ENCODE data around the gene EEF2K. TPM values are rescaled to one million over a fixed set of nuclear protein-coding genes. Genes with fewer than 3 reads are reported as not detected.
A peak's percentile ranks its signal among the peaks of the same experiment; 100 is the strongest.

Gene EEF2K
- total RNA-seq, 1 experiment from 2014 or later, result 31.0 TPM

DNA sequence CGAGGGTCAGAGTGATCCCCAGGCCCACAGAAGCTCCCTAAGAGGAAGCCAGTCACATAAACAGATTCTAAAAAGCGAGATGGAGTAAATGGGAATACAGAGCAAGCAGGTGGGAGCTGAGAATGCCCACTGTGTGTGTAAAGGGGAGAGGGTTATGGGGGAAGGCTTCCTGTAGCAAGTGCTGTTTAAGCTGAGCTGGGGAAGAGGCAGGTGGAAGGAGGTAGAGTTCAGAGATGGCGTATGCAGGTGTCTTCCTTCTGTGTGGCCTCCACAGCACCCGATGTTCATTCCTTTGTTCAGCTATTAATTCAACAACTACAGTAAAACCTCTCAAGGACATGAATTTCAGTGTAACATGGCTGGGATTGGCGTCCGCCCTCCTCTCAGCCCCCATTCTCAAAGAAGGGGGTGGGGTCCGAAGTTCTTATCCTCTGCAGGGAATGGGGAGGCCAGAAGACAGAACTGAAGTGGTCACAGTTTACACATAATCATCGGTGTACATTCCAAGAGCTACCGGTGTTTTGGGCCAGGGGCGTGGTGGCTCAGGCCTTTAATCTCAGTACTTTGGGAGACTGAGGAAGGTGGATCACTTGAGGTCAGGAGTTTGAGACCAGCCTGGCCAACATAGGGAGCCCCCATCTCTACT lies 1.8 kb downstream of the EEF2K start:
- H3K9ac ChIP-seq (ENCODE audit: low read length), result peak overlapping the region; percentile 90
- H3K36me3 ChIP-seq (ENCODE audit: control insufficient read depth in 1 of 2, insufficient read depth in 2 of 2, low read length in 2 of 2), result peaks cover 0 to 7% of the 10 kb centered on the region in 2 experiments; a peak in 1 of 4 replicates
- no peaks in the 10 kb centered on the region for H3K9me2 ChIP-seq (ENCODE audit: insufficient read depth)
- peak overlapping the region; percentile 84 to 94 for H3K4me3 ChIP-seq (replicated peaks in 1 of 2; ENCODE audit: low read depth in 1 of 2, low read length in 2 of 2)
- DNase-seq (ENCODE audit: low read depth, low spot score) (no peak), ATAC-seq (no peak)
- RAD21 ChIA-PET (ENCODE audit: low non-redundant PET in 1 of 2, low total read pairs in 2 of 2, uncharacterized antibody in 2 of 2, unreplicated experiment in 2 of 2), result no interaction called here
- intact Hi-C loops (cut with micrococcal nuclease), result loop anchor here (2.0 kb wide), 1 partner anchor 25 kb away; no protein-coding TSS in a partner anchor
- peaks cover 61% of the 10 kb centered on the region for H3K79me2 ChIP-seq (ENCODE audit: insufficient read depth, low read length)
- no peaks in the 10 kb centered on the region for H3K27me3 ChIP-seq (ENCODE audit: insufficient read depth, low read length)
- H3K4me2 ChIP-seq (ENCODE audit: low read length), result peak overlapping the region; percentile 93
- H2AFZ ChIP-seq (ENCODE audit: low read depth, low read length, poor library complexity, severe bottlenecking), result no peak overlapping the region
- no peaks in the 10 kb centered on the region; a peak in 1 of 4 replicates for H3K9me3 ChIP-seq (ENCODE audit: control insufficient read depth in 1 of 2, insufficient read depth in 1 of 2, low read depth in 1 of 2, low read length in 2 of 2)
- POLR2A ChIA-PET, result no interaction called here
- CTCF ChIA-PET, result no interaction called here
- peaks cover 16 to 25% of the 10 kb centered on the region in 2 experiments for H3K4me1 ChIP-seq (ENCODE audit: control insufficient read depth in 1 of 2, insufficient read depth in 2 of 2, low read length in 2 of 2)
- TSS peak; percentile 45 for BruUV-seq (replicated peaks)
- TF ChIP-seq, protein P1, sequence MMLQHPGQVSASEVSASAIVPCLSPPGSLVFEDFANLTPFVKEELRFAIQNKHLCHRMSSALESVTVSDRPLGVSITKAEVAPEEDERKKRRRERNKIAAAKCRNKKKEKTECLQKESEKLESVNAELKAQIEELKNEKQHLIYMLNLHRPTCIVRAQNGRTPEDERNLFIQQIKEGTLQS (IDR thresholded peaks at IDR 0.05), result no peak
- no peak for TF ChIP-seq RAD21 (IDR thresholded peaks at IDR 0.05; ENCODE audit: low read depth)
- TF ChIP-seq MAX (IDR thresholded peaks at IDR 0.05), result no peak
- TF ChIP-seq ELF1 (IDR thresholded peaks at IDR 0.05; ENCODE audit: borderline replicate concordance, low read depth), result no peak
- TF ChIP-seq ZNF274 (IDR thresholded peaks at IDR 0.05; ENCODE audit: low read depth, low read length), result no peak
- no peak for TF ChIP-seq EZH2 (IDR thresholded peaks at IDR 0.05)
- no peak for TF ChIP-seq POLR2A (IDR thresholded peaks at IDR 0.05; ENCODE audit: borderline replicate concordance, extremely low read depth, insufficient read depth, insufficient read length)
- TF ChIP-seq CBX3 (IDR thresholded peaks at IDR 0.05; ENCODE audit: low read depth), result no peak
- TF ChIP-seq POLR2AphosphoS5 (IDR thresholded peaks at IDR 0.05; ENCODE audit: low read depth, low read length), result no peak
- no peak for TF ChIP-seq SIN3A (IDR thresholded peaks at IDR 0.05; ENCODE audit: low read depth)
- TF ChIP-seq ZFX (IDR thresholded peaks at IDR 0.05), result no peak
- no peak for TF ChIP-seq SP1 (IDR thresholded peaks at IDR 0.05; ENCODE audit: low read depth)
- TF ChIP-seq TCF7L2 (IDR thresholded peaks at IDR 0.05; ENCODE audit: borderline replicate concordance, extremely low read depth, insufficient read depth, insufficient read length), result no peak
- no peak for TF ChIP-seq FOSL1 (IDR thresholded peaks at IDR 0.05; ENCODE audit: low read depth)
- no peak for TF ChIP-seq JUND (IDR thresholded peaks at IDR 0.05)
- TF ChIP-seq SRF (IDR thresholded peaks at IDR 0.05; ENCODE audit: low read depth), result no peak
- no peak for TF ChIP-seq EGR1 (IDR thresholded peaks at IDR 0.05; ENCODE audit: low read depth)
- TF ChIP-seq YY1 (IDR thresholded peaks at IDR 0.05; ENCODE audit: extremely low read depth, insufficient replicate concordance, low read depth, low read length), result no peak
- H4K20me1 ChIP-seq (ENCODE audit: insufficient read depth), result no peaks in the 10 kb centered on the region
- H3K27ac ChIP-seq (ENCODE audit: low read depth, low read length), result no peak overlapping the region
